Measurements from ENCODE around the gene AUTS2. TPM values are rescaled to one million over a fixed set of nuclear protein-coding genes. Genes with fewer than 3 reads are reported as not detected.

Gene AUTS2
- total and polyA plus RNA-seq, 10 of the 15 experiments (the other 5 are each of a cell fraction or from before 2014, with no cell fraction given): 6.4 to 55.6 (median 21.6) TPM

DNA sequence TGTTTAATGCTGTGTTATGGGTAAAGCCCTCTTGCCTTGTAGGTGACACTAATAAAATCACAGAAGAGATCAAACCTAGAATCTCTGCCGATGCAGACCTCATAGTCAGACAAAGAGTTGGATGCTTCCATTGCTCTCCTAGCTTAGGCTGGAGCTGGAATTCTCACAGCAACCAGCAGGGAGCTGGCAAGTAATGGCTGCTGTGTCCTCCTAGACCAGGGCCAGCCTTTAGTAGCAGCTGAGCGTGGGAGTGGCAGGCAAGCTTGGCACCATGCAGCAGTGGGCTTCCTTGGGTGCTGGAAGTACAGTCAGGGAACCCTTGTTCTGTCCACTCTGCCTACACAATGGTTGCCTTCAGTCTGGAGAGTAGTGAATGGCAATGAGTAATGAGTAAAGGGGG lies 935.3 kb downstream of the AUTS2 start:
- Histone ChIP-seq H3K27me3 (replicated peaks in 1 of 2; ENCODE audit: control insufficient read depth in 2 of 2, insufficient read depth in 2 of 2, low read length in 1 of 2) (no peaks in the 10 kb centered on the region), H3K79me2 (ENCODE audit: control insufficient read depth, insufficient read depth, low read length) (no peaks in the 10 kb centered on the region), H2AFZ (ENCODE audit: control insufficient read depth, low read depth, low read length) (no peak overlapping the region), H3K36me3 (ENCODE audit: control insufficient read depth in 2 of 2, insufficient read depth in 2 of 2, low read length in 1 of 2) (no peaks in the 10 kb centered on the region), H3K4me3 (no peak overlapping the region), H3K27ac (ENCODE audit: control insufficient read depth, insufficient read depth) (no peak overlapping the region), H3K4me1 (ENCODE audit: control insufficient read depth, insufficient read depth, low read length) (no peaks in the 10 kb centered on the region), H3K4me2 (ENCODE audit: control insufficient read depth, insufficient read depth) (no peak overlapping the region), H4K20me1 (ENCODE audit: control insufficient read depth, insufficient read depth) (no peaks in the 10 kb centered on the region), H3K9ac (ENCODE audit: control insufficient read depth, insufficient read depth, low read length) (no peak overlapping the region), H3K9me3 (replicated peaks; ENCODE audit: control insufficient read depth, insufficient read depth, low read length) (no peaks in the 10 kb centered on the region)
- DNase-seq (ENCODE audit: low read depth, low spot score) (no peak), FAIRE-seq (no peak), ATAC-seq (no peak)
- RAD21 ChIA-PET (ENCODE audit: unreplicated experiment): no interaction called here
- POLR2A ChIA-PET: no interaction called here
- intact Hi-C loops (cut with micrococcal nuclease; ENCODE audit: unreplicated experiment): no loop called here
- in situ Hi-C loops (cut with MboI): no loop called here
- CTCF ChIA-PET: no interaction called here
- 37% methylated on average over 2 of the region's 2 CpGs for WGBS (ENCODE audit: insufficient coverage, insufficient replicate concordance, low lambda C conversion rate, missing lambda C conversion rate)
- BruUV-seq (replicated peaks): no TSS peak
- SMC1A ChIA-PET (ENCODE audit: uncharacterized antibody, unreplicated experiment): no interaction called here
- TF ChIP-seq, protein P1, sequence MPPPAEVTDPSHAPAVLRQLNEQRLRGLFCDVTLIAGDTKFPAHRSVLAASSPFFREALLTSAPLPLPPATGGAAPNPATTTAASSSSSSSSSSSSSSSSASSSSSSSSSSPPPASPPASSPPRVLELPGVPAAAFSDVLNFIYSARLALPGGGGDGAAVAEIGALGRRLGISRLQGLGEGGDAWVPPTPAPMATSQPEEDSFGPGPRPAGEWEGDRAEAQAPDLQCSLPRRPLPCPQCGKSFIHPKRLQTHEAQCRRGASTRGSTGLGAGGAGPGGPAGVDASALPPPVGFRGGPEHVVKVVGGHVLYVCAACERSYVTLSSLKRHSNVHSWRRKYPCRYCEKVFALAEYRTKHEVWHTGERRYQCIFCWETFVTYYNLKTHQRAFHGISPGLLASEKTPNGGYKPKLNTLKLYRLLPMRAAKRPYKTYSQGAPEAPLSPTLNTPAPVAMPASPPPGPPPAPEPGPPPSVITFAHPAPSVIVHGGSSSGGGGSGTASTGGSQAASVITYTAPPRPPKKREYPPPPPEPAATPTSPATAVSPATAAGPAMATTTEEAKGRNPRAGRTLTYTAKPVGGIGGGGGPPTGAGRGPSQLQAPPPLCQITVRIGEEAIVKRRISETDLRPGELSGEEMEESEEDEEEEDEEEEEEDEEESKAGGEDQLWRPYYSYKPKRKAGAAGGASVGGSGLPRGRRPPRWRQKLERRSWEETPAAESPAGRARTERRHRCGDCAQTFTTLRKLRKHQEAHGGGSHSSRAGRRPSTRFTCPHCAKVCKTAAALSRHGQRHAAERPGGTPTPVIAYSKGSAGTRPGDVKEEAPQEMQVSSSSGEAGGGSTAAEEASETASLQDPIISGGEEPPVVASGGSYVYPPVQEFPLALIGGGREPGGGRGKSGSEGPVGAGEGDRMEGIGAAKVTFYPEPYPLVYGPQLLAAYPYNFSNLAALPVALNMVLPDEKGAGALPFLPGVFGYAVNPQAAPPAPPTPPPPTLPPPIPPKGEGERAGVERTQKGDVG (CRISPR knock-in tag; IDR thresholded peaks at IDR 0.05): no peak
- TF ChIP-seq SREBF1 (IDR thresholded peaks at IDR 0.05; ENCODE audit: low read length) (no peak), MXI1 (IDR thresholded peaks at IDR 0.05; ENCODE audit: low read depth, low read length) (no peak), RAD51 (IDR thresholded peaks at IDR 0.05) (no peak), POLR2AphosphoS2 (IDR thresholded peaks at IDR 0.05; ENCODE audit: low read depth, low read length) (no peak), ZNF217 (IDR thresholded peaks at IDR 0.05) (no peak), NR2F1 (conservative IDR thresholded peaks at IDR 0.05) (no peak), ATF7 (IDR thresholded peaks at IDR 0.05; ENCODE audit: low read depth) (no peak), BCL3 (IDR thresholded peaks at IDR 0.05; ENCODE audit: borderline replicate concordance, insufficient read depth, low read depth, low read length, poor library complexity, severe bottlenecking) (no peak), PBX3 (IDR thresholded peaks at IDR 0.05; ENCODE audit: insufficient replicate concordance, low read depth, low read length) (no peak), TCF3 (IDR thresholded peaks at IDR 0.05; ENCODE audit: borderline replicate concordance, insufficient read depth, low read depth, low read length) (no peak), TCF7 (IDR thresholded peaks at IDR 0.05; ENCODE audit: borderline replicate concordance) (no peak)
- TF ChIP-seq, protein P2, sequence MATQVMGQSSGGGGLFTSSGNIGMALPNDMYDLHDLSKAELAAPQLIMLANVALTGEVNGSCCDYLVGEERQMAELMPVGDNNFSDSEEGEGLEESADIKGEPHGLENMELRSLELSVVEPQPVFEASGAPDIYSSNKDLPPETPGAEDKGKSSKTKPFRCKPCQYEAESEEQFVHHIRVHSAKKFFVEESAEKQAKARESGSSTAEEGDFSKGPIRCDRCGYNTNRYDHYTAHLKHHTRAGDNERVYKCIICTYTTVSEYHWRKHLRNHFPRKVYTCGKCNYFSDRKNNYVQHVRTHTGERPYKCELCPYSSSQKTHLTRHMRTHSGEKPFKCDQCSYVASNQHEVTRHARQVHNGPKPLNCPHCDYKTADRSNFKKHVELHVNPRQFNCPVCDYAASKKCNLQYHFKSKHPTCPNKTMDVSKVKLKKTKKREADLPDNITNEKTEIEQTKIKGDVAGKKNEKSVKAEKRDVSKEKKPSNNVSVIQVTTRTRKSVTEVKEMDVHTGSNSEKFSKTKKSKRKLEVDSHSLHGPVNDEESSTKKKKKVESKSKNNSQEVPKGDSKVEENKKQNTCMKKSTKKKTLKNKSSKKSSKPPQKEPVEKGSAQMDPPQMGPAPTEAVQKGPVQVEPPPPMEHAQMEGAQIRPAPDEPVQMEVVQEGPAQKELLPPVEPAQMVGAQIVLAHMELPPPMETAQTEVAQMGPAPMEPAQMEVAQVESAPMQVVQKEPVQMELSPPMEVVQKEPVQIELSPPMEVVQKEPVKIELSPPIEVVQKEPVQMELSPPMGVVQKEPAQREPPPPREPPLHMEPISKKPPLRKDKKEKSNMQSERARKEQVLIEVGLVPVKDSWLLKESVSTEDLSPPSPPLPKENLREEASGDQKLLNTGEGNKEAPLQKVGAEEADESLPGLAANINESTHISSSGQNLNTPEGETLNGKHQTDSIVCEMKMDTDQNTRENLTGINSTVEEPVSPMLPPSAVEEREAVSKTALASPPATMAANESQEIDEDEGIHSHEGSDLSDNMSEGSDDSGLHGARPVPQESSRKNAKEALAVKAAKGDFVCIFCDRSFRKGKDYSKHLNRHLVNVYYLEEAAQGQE (IDR thresholded peaks at IDR 0.05; ENCODE audit: low read depth, low read length): no peak

All from GM12878 (cell line).